IMR-90 (cell line): ENCODE data around the gene NHSL2.

Experiments
- SMC3 ChIP-seq: fragments of 150-350 bp; IDR thresholded peaks from 2 replicates; pipeline ENCODE4 v1.6.1; 2016; ENCODE audit warnings: low read depth, mild to moderate bottlenecking, antibody characterized with exemption, low read length, moderate library complexity
- TF ChIP-seq, protein P1 (sequence below): conservative IDR thresholded peaks from 2 replicates; pipeline ENCODE4 v1.5.1; 2012; ENCODE audit warnings: mild to moderate bottlenecking, low read depth, low read length, improper control_type of control experiment

DNA sequence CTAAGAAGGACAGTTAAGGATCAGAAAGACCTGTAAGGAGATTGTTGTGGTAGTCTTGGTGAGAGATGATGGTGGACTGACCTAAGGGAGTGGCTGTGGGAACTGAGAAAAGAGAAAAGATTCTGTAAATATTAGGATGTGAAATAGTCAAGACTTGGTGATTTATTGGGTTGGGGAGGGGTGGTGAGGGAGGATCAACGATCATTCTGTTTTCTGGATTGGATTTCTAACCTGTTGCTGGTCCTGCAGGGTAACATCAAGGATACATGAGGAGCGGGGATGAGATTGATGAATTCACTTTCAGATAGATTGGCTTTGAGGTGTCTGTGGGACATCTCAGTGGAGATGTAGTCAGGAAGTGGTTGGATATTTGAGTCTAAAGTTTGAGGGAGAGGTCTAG, 272.3 kb downstream of the NHSL2 start:
- TF ChIP-seq, protein P1, sequence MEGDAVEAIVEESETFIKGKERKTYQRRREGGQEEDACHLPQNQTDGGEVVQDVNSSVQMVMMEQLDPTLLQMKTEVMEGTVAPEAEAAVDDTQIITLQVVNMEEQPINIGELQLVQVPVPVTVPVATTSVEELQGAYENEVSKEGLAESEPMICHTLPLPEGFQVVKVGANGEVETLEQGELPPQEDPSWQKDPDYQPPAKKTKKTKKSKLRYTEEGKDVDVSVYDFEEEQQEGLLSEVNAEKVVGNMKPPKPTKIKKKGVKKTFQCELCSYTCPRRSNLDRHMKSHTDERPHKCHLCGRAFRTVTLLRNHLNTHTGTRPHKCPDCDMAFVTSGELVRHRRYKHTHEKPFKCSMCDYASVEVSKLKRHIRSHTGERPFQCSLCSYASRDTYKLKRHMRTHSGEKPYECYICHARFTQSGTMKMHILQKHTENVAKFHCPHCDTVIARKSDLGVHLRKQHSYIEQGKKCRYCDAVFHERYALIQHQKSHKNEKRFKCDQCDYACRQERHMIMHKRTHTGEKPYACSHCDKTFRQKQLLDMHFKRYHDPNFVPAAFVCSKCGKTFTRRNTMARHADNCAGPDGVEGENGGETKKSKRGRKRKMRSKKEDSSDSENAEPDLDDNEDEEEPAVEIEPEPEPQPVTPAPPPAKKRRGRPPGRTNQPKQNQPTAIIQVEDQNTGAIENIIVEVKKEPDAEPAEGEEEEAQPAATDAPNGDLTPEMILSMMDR = no peak
- TF ChIP-seq SMC3 = no peak
